Natural killer cell (primary cell): ENCODE results near the gene RPL39L. TPM values are rescaled to one million over a fixed set of nuclear protein-coding genes. Genes with fewer than 3 reads are reported as not detected.
A peak's percentile ranks its signal among the peaks of the same experiment; 100 is the strongest.

ENCODE experiments used
- ATAC-seq, 3 donors: fragments of 150-1000 bp in 2 of 3; fragments of 200-7000 bp in 1 of 3; cut with Tn5 transposase; 1 replicate in 1 of 3; 2 replicates in 2 of 3; pipeline ENCODE4 v1.10.0; 2021; ENCODE audit warnings: mild to moderate bottlenecking in 2 of 3, moderate library complexity in 2 of 3
- DNase-seq, 2 donors: peaks; one replicate each; pipeline versions ENCODE4 v3.0.0 to v3.0.0-alpha.2; 2013 to 2021; ENCODE audit warnings: mixed read lengths in 1 of 2
- H3K27ac ChIP-seq: one replicate; pipeline ENCODE4 v1.5.1; 2013; ENCODE audit warnings: mild to moderate bottlenecking, low read length
- H3K27me3 ChIP-seq: one replicate; pipeline ENCODE4 v1.6.1; 2013; ENCODE audit warnings: low read length; ENCODE audit not compliant: control insufficient read depth, insufficient read depth
- H3K36me3 ChIP-seq: one replicate; pipeline ENCODE4 v1.6.1; 2013; ENCODE audit warnings: low read length; ENCODE audit not compliant: control insufficient read depth, insufficient read depth
- H3K4me1 ChIP-seq: one replicate; pipeline ENCODE4 v1.6.1; 2013; ENCODE audit warnings: low read length; ENCODE audit not compliant: control insufficient read depth, insufficient read depth
- H3K4me3 ChIP-seq: one replicate; pipeline ENCODE4 v1.5.1; 2013; ENCODE audit warnings: low read length
- H3K9me3 ChIP-seq: one replicate; pipeline ENCODE4 v1.6.1; 2013; ENCODE audit warnings: low read length; ENCODE audit not compliant: control insufficient read depth, insufficient read depth
- H3K27ac Mint-ChIP-seq, 2 donors: one replicate each; pipeline ENCODE4 v1.8.0; 2022; ENCODE audit warnings: mild to moderate bottlenecking in 2 of 2, mixed read lengths in 2 of 2, moderate library complexity in 1 of 2
- H3K27me3 Mint-ChIP-seq, 2 donors: one replicate each; pipeline ENCODE4 v1.8.0; 2022; ENCODE audit warnings: low read depth in 2 of 2, mixed read lengths in 2 of 2
- H3K36me3 Mint-ChIP-seq: one replicate; pipeline ENCODE4 v1.8.0; 2022; ENCODE audit warnings: mixed read lengths
- H3K4me1 Mint-ChIP-seq, 2 donors: one replicate each; pipeline ENCODE4 v1.8.0; 2022; ENCODE audit warnings: mixed read lengths in 2 of 2
- H3K4me3 Mint-ChIP-seq: one replicate; pipeline ENCODE4 v1.8.0; 2022; ENCODE audit warnings: mild to moderate bottlenecking, moderate library complexity, mixed read lengths
- H3K9me3 Mint-ChIP-seq, 2 donors: one replicate each; pipeline ENCODE4 v1.8.0; 2022; ENCODE audit warnings: mixed read lengths in 2 of 2
- WGBS: methylation state at CpG from one replicate; pipeline ENCODE4 v1.1.7; 2013; ENCODE audit warnings: missing lambda C conversion rate; ENCODE audit not compliant: insufficient coverage; 5-methylcytosine and 5-hydroxymethylcytosine counted together
- intact Hi-C: fragments of 100-400 bp; cut with micrococcal nuclease; formaldehyde crosslinking; loops from one replicate; pipeline ENCODE4 v1.14.2; 2022
- total RNA-seq, 4 donors: library from RNA; stranded (reverse); fragments of 120-200 nt in 1 of 4; gene quantifications; one replicate each; pipeline versions ENCODE4 v1.2.3 to v1.2.4, GENCODE V29; 2013 to 2022
- TF ChIP-seq, protein P1 (sequence below): fragments of 200-600 bp; IDR thresholded peaks from one replicate; pipeline ENCODE4 v1.8.0; 2022; ENCODE audit warnings: antibody characterized with exemption

The RPL39L gene
- total RNA-seq, 3 donors from 2014 or later (not counting 1 experiment from before 2014, with no cell fraction given), result 3.1 to 6.6 (median 4.3) TPM

DNA sequence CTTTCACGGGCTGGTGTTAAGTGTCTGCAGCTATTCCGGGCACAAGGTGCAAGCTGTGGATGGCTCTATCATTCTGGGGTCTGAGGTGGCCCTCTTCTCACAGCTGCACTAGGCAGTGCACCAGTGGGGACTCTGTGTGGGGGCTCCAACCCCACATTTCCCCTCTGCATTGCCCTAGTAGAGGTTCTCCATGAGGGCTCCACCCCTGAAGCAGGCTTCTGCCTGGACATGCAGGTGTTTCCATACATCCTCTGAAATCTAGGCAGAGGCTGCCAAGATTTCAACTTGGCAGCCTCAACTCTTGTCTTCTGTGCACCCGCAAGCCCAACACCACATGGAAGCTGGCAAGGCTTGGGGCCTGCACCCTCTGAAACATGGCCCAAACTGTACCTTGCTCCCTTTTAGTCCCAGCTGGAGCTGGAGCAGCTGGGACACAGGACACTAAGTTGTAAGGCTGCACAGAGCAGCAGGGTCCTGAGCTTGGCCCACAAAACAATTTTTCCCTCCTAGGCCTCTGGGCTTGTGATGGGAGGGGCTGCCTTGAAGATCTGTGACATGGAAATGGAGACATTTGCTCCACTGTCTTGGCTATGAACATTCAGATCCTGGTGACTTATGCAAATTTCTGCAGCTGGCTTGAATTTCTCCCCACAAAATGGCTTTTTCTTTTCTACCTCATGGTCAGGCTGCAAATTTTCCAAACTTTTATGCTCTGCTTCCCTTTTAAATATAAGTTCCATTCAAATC is 6.0 kb upstream of the RPL39L start:
- peaks cover 2 to 3% of the 10 kb centered on the region in 2 donors for H3K9me3 Mint-ChIP-seq
- Histone ChIP-seq H3K4me1 (no peaks in the 10 kb centered on the region), H3K27me3 (no peaks in the 10 kb centered on the region), H3K9me3 (peaks cover 10% of the 10 kb centered on the region), H3K27ac (no peak overlapping the region), H3K36me3 (no peaks in the 10 kb centered on the region), H3K4me3 (no peak overlapping the region)
- ATAC-seq (peak in 1 of 3 donors; percentile 21), DNase-seq (no peak)
- TF ChIP-seq, protein P1, sequence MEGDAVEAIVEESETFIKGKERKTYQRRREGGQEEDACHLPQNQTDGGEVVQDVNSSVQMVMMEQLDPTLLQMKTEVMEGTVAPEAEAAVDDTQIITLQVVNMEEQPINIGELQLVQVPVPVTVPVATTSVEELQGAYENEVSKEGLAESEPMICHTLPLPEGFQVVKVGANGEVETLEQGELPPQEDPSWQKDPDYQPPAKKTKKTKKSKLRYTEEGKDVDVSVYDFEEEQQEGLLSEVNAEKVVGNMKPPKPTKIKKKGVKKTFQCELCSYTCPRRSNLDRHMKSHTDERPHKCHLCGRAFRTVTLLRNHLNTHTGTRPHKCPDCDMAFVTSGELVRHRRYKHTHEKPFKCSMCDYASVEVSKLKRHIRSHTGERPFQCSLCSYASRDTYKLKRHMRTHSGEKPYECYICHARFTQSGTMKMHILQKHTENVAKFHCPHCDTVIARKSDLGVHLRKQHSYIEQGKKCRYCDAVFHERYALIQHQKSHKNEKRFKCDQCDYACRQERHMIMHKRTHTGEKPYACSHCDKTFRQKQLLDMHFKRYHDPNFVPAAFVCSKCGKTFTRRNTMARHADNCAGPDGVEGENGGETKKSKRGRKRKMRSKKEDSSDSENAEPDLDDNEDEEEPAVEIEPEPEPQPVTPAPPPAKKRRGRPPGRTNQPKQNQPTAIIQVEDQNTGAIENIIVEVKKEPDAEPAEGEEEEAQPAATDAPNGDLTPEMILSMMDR, result no peak
- no peak overlapping the region for H3K27ac Mint-ChIP-seq
- peaks cover 20% of the 10 kb centered on the region for H3K36me3 Mint-ChIP-seq
- WGBS, result 100% methylated on average over 3 of the region's 3 CpGs
- intact Hi-C loops, result no loop called here
- no peaks in the 10 kb centered on the region for H3K27me3 Mint-ChIP-seq
- no peak overlapping the region for H3K4me3 Mint-ChIP-seq
- peaks cover 0 to 8% of the 10 kb centered on the region in 2 donors for H3K4me1 Mint-ChIP-seq

DNA sequence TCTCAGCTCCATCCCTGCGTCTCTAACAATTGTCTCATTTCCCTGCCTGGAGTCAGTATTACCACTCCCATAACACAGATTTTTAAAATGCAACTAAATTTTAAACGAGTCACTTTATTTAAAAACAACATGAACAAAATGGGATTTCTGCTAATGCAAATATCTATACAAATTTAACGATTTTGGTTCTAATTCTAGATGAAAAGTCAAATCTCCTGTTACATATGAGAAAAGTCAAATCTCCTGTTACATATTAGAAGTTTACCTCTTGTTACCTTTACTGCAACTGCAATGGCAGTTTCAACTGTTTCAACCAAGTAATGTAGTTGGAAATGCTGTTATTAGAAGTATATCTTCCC is 578 bp upstream of the RPL39L start:
- H3K27me3 ChIP-seq, result no peaks in the 10 kb centered on the region
- peak overlapping the region; percentile 90 for H3K27ac ChIP-seq
- 11% methylated on average over 2 of the region's 3 CpGs for WGBS
- Mint-ChIP-seq H3K4me3 (peak overlapping the region; percentile 89), H3K27me3 (no peaks in the 10 kb centered on the region), H3K9me3 (peaks cover 2 to 5% of the 10 kb centered on the region in 2 donors), H3K27ac (peak overlapping the region; percentile 94 to 98), H3K4me1 (peaks cover 20 to 33% of the 10 kb centered on the region in 2 donors), H3K36me3 (peaks cover 19% of the 10 kb centered on the region)
- TF ChIP-seq, protein P1, result peak; percentile 53
- DNase-seq, result no peak
- no peak for ATAC-seq
- intact Hi-C loops, result loop anchor here (1.0 to 10.0 kb wide), 3 partner anchors 10 to 1033 kb away; partner anchors contain the start of genes DNAJB11 and ETV5
- H3K4me1 ChIP-seq, result peaks cover 17% of the 10 kb centered on the region
- H3K4me3 ChIP-seq, result peak overlapping the region; percentile 62
- peaks cover 2% of the 10 kb centered on the region for H3K9me3 ChIP-seq
- no peaks in the 10 kb centered on the region for H3K36me3 ChIP-seq

DNA sequence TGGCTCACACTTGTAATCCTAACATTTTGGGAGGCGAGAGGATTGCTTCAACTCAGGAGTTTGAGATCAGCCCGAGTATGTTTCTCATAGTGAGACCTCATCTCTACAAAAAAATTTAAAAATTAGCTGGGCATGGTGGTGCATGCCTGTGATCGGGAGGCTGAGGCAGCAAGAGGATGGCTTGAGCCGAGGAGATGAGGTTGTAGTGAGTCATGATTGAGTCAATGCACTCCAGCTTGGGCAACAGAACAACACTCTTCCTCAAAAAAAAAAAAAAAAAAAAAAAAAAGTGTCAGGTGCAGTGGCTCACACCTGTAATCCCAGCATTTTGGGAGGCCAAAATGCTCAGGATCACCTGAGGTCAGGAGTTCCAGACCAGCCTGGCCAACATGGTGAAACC is 2.4 kb downstream of the RPL39L start:
- Histone ChIP-seq H3K9me3 (no peaks in the 10 kb centered on the region), H3K27ac (no peak overlapping the region), H3K4me1 (peaks cover 17% of the 10 kb centered on the region), H3K27me3 (no peaks in the 10 kb centered on the region), H3K36me3 (no peaks in the 10 kb centered on the region), H3K4me3 (no peak overlapping the region)
- intact Hi-C loops, result loop anchor here (5.0 to 10.0 kb wide), 2 partner anchors 562 to 1030 kb away; partner anchors contain the start of genes DNAJB11 and ETV5
- TF ChIP-seq, protein P1, result no peak
- Mint-ChIP-seq H3K36me3 (peaks cover 8% of the 10 kb centered on the region), H3K27ac (no peak overlapping the region), H3K4me1 (peaks cover 36 to 49% of the 10 kb centered on the region in 2 donors), H3K27me3 (no peaks in the 10 kb centered on the region), H3K9me3 (peaks cover 0 to 3% of the 10 kb centered on the region in 2 donors), H3K4me3 (no peak overlapping the region)
- DNase-seq (no peak), ATAC-seq (no peak)
- WGBS, result 93% methylated on average over 3 of the region's 4 CpGs
